A549 (cell line): Measurements from ENCODE around the gene PKM. TPM values are rescaled to one million over a fixed set of nuclear protein-coding genes. Genes with fewer than 3 reads are reported as not detected.
A peak's percentile ranks its signal among the peaks of the same experiment; 100 is the strongest.
"Not testable (repeated sequence)": the region's sequence is repeated elsewhere in the genome, so short reads cannot be mapped to it uniquely, and the experiment has no call there.

Source experiments
- ATAC-seq, 2 experiments: fragments of 200-7000 bp in 1 of 2; fragments of >200 bp in 1 of 2; cut with Nextera tagmentation in 1 of 2; cut with Tn5 transposase in 1 of 2; 3 replicates each; pipeline versions ENCODE4 v1.8.0 to v1.9.1; 2018 to 2020; ENCODE audit warnings: mild to moderate bottlenecking in 1 of 2, moderate library complexity in 1 of 2
- CTCF ChIA-PET: fragments of 300-600 bp; sonication (Branson Sonifier 250); formaldehyde crosslinking; extraction: SDS; loops from one replicate; lab custom pipeline; 2021; ENCODE audit warnings: antibody characterized with exemption, inconsistent platforms; lab: Yijun Ruan, JAX
- POLR2A ChIA-PET: fragments of 350-600 bp; formaldehyde crosslinking; extraction: SDS; loops from one replicate; lab custom pipeline; 2021; ENCODE audit warnings: antibody characterized with exemption, inconsistent platforms; lab: Yijun Ruan, JAX
- DNase-seq, 2 experiments: peaks; one replicate each; pipeline versions ENCODE4 v3.0.0 to v3.0.0-alpha.2; 2011 to 2016; ENCODE audit warnings: low read depth in 1 of 2, low spot score in 1 of 2
- FAIRE-seq: peaks from 2 replicates; lab custom pipeline; 2011; peaks lifted over from hg19 to GRCh38; lab: Jason Lieb, UNC
- H3K27ac ChIP-seq, 2 experiments: fragments of >200 bp; sonication (Bioruptor Twin); formaldehyde crosslinking; 3 replicates each; pipeline ENCODE4 v1.5.1; 2016 to 2017
- H3K4me1 ChIP-seq: fragments of >200 bp; sonication (Bioruptor Twin); formaldehyde crosslinking; 3 replicates; pipeline ENCODE4 v1.6.1; 2016
- H3K4me2 ChIP-seq: fragments of >200 bp; sonication (Bioruptor Twin); formaldehyde crosslinking; 3 replicates; pipeline ENCODE4 v1.6.1; 2016
- H3K4me3 ChIP-seq: fragments of >200 bp; sonication (Bioruptor Twin); formaldehyde crosslinking; 3 replicates; pipeline ENCODE4 v1.5.1; 2016
- H3K9me3 ChIP-seq: fragments of >200 bp; sonication (Bioruptor Twin); formaldehyde crosslinking; 3 replicates; pipeline ENCODE4 v1.6.1; 2016
- BHLHE40 ChIP-seq: IDR thresholded peaks from 2 replicates; pipeline ENCODE4 v1.6.1; 2012; ENCODE audit warnings: low read depth, low read length, inconsistent platforms
- CBX2 ChIP-seq: fragments of 200-600 bp; sonication (generic); IDR thresholded peaks from 2 replicates; pipeline ENCODE4 v1.6.1; 2016; ENCODE audit warnings: low read depth, mild to moderate bottlenecking, borderline replicate concordance
- CBX8 ChIP-seq: fragments of 200-600 bp; sonication (generic); IDR thresholded peaks from 2 replicates; pipeline ENCODE4 v1.6.1; 2016
- EHMT2 ChIP-seq: fragments of 200-600 bp; sonication (generic); IDR thresholded peaks from 2 replicates; pipeline ENCODE4 v1.6.1; 2016; ENCODE audit warnings: antibody characterized with exemption, low read depth, mild to moderate bottlenecking, moderate library complexity
- EP300 ChIP-seq, 2 experiments: fragments of >200 bp; sonication (Bioruptor Twin); formaldehyde crosslinking; IDR thresholded peaks; 2 replicates in 1 of 2; 3 replicates in 1 of 2; pipeline ENCODE4 v1.6.1; 2016 to 2017
- FOSB ChIP-seq: fragments of 250-450 bp; sonication (Bioruptor Pico); IDR thresholded peaks from 2 replicates; pipeline ENCODE4 v1.5.0; 2020; ENCODE audit warnings: mild to moderate bottlenecking, moderate library complexity
- GATA3 ChIP-seq: IDR thresholded peaks from 2 replicates; pipeline ENCODE4 v1.6.1; 2012; ENCODE audit warnings: borderline replicate concordance
- HEYL ChIP-seq: fragments of 250-450 bp; sonication (Bioruptor Pico); IDR thresholded peaks from 2 replicates; pipeline ENCODE4 v1.8.0; 2021; ENCODE audit warnings: mild to moderate bottlenecking, moderate library complexity
- JUN ChIP-seq, 2 experiments: fragments of >200 bp; sonication (Bioruptor Twin); formaldehyde crosslinking; IDR thresholded peaks; 2 replicates in 1 of 2; 3 replicates in 1 of 2; pipeline ENCODE4 v1.6.1; 2016 to 2017
- MAFK ChIP-seq: fragments of 450-650 bp; IDR thresholded peaks from 2 replicates; pipeline ENCODE4 v1.6.1; 2014; ENCODE audit not compliant: partially characterized antibody
- MAZ ChIP-seq: fragments of 150-350 bp; IDR thresholded peaks from 2 replicates; pipeline ENCODE4 v1.6.1; 2014; ENCODE audit warnings: antibody characterized with exemption, low read depth, low read length, borderline replicate concordance
- NPAS2 ChIP-seq: fragments of 250-450 bp; sonication (Bioruptor Pico); IDR thresholded peaks from 2 replicates; pipeline ENCODE4 v1.8.0; 2022; ENCODE audit warnings: mild to moderate bottlenecking, moderate library complexity, borderline replicate concordance
- PHF8 ChIP-seq: fragments of 200-600 bp; sonication (generic); IDR thresholded peaks from 2 replicates; pipeline ENCODE4 v1.6.1; 2016; ENCODE audit warnings: low read depth, mild to moderate bottlenecking, antibody characterized with exemption, moderate library complexity, borderline replicate concordance
- RAD21 ChIP-seq, 2 experiments: fragments of >200 bp in 1 of 2; sonication (Bioruptor Twin) in 1 of 2; formaldehyde crosslinking in 1 of 2; IDR thresholded peaks in 1 of 2; conservative IDR thresholded peaks in 1 of 2; 2 replicates in 1 of 2; 3 replicates in 1 of 2; pipeline ENCODE4 v1.6.1; 2012 to 2018; ENCODE audit warnings: inconsistent platforms in 1 of 2
- SMC3 ChIP-seq: fragments of >200 bp; sonication (Bioruptor Twin); formaldehyde crosslinking; IDR thresholded peaks from 3 replicates; pipeline ENCODE4 v1.6.1; 2018; ENCODE audit warnings: inconsistent platforms
- SREBF2 ChIP-seq: fragments of 450-650 bp; IDR thresholded peaks from 2 replicates; pipeline ENCODE4 v1.6.1; 2014; ENCODE audit warnings: mild to moderate bottlenecking, moderate library complexity
- ZFP36 ChIP-seq: fragments of 450-650 bp; IDR thresholded peaks from 2 replicates; pipeline ENCODE4 v1.6.1; 2014; ENCODE audit warnings: borderline replicate concordance; ENCODE audit not compliant: partially characterized antibody
- ZNF302 ChIP-seq: fragments of 250-450 bp; sonication (Bioruptor Pico); IDR thresholded peaks from 2 replicates; pipeline ENCODE4 v1.9.0; 2021; ENCODE audit warnings: inconsistent platforms, mild to moderate bottlenecking, moderate library complexity
- ZSCAN20 ChIP-seq: fragments of 250-450 bp; sonication (Bioruptor Pico); IDR thresholded peaks from 2 replicates; pipeline ENCODE4 v1.8.0; 2022; ENCODE audit warnings: mild to moderate bottlenecking, moderate library complexity
- WGBS: methylation state at CpG from one replicate; pipeline ENCODE4 v1.1.6; 2017; ENCODE audit errors: missing lambda C conversion rate; 5-methylcytosine and 5-hydroxymethylcytosine counted together
- polyA plus RNA-seq, 4 experiments: library from polyadenylated mRNA; depleted of rRNA in 3 of 4; stranded (reverse); fragments of >200 nt; fragmentation: RNase III in 1 of 4; extraction: RNeasy Plus Mini Kit Qiagen cat#74134 plus additional on column Dnase treatment in 1 of 4; gene quantifications; 2 replicates in 3 of 4; 3 replicates in 1 of 4; pipeline ENCODE4 v1.2.3, GENCODE V29; 2011 to 2017
- TF ChIP-seq, protein P1 (sequence below): fragments of >200 bp; sonication (Bioruptor Twin); formaldehyde crosslinking; IDR thresholded peaks from 3 replicates; pipeline ENCODE4 v1.6.1; 2016
- TF ChIP-seq, protein P2 (sequence below): IDR thresholded peaks from 2 replicates; pipeline ENCODE4 v1.6.1; 2012
- TF ChIP-seq, protein P3 (sequence below): fragments of 250-450 bp; sonication (Bioruptor Pico); IDR thresholded peaks from 2 replicates; pipeline ENCODE4 v1.5.0; 2020; ENCODE audit warnings: low read depth, mild to moderate bottlenecking, moderate library complexity
- TF ChIP-seq, protein P4 (sequence below): fragments of 450-650 bp; IDR thresholded peaks from 2 replicates; pipeline ENCODE4 v1.6.1; 2014; ENCODE audit warnings: antibody characterized with exemption

PKM gene
- polyA plus RNA-seq, 2 of the 4 experiments (the other 2 are of a cell fraction), result 3,443 to 3,848 TPM

DNA sequence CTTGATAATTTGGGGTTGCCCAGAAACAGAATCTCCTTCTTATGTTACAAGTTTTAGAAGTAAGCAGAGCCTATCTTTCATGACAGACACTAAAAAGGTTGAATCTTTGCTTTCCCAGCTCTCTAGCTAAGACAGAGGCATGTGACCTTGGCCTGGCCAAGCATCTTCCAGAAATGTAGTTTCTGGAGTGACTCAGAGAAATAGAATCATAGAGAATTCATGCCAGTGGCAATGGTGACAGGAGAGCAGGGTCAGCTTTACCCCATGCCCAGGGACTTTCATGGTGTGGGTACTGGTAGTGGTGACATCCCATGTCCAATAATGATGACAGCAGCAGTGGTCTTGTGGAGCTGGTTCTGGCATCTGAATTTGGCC is 45.3 kb upstream of the PKM start:
- no peak for DNase-seq
- H3K4me2 ChIP-seq, result no peak overlapping the region
- TF ChIP-seq RAD21 (conservative IDR thresholded peaks at IDR 0.05 in 1 of 2, IDR thresholded peaks at IDR 0.05 in 1 of 2) (no peak), HEYL (CRISPR knock-in tag) (no peak)
- CTCF ChIA-PET, result interaction anchor here (0.7 to 2.9 kb wide), 4 partner anchors 9 to 76 kb away, joined by 3 to 9 read pairs (median 6); no protein-coding TSS in a partner anchor
- H3K9me3 ChIP-seq, result no peaks in the 10 kb centered on the region
- peaks cover 6% of the 10 kb centered on the region for H3K4me1 ChIP-seq
- no peak overlapping the region for H3K4me3 ChIP-seq
- no peak for ATAC-seq
- POLR2A ChIA-PET, result no interaction called here
- FAIRE-seq, result no peak
- H3K27ac ChIP-seq, result no peak overlapping the region

DNA sequence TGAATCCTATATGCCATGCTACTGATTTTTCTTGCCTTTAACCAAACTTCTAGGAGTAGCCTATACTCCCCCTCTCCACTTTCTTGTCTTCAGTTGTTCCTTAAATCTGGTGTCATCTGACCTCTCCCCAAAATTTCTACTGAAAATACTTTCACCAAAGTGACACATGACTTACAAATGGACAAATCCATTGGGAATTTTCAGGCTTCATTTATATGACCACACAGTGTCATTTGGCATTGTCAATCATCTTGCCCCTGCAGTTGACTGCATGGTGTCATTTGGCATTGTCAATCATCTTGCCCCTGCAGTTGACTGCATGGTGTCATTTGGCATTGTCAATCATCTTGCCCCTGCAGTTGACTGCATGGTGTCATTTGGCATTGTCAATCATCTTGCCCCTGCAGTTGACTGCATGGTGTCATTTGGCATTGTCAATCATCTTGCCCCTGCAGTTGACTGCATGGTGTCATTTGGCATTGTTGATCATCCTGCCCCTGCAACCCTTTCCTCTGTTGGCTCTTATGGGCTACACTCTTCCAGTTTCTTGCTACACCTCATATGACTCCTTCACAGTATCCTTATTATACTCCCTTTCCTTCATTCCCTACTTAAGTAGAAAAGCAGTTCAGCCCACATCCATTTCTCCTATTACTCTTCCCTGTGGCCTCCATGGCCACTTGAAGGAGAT is 44.8 kb upstream of the PKM start:
- FAIRE-seq, H3K27ac ChIP-seq, H3K9me3 ChIP-seq, DNase-seq, POLR2A ChIA-PET, H3K4me3 ChIP-seq, H3K4me2 ChIP-seq, ATAC-seq: not testable (repeated sequence)
- CTCF ChIA-PET, result interaction anchor here (1.4 to 3.0 kb wide), 5 partner anchors 9 to 76 kb away, joined by 3 to 54 read pairs (median 9); no protein-coding TSS in a partner anchor
- peaks cover 12% of the 10 kb centered on the region for H3K4me1 ChIP-seq

DNA sequence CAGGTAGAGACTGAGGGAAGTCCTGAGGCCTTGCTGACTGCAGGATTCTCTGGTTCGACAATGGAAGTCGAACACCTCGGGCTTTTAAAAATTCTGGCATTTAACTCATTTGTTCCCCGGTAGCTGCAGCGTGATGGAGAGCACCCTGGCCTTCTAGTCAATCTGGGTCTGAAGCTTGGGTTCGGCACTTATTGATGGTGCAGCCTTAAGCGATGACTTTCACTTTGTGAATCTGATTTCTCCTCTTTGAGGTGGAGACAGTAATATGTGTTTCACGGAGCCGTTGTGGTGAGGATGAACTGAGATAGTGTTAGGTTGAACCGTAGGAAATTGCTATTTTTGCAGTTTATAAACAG is 42.0 kb upstream of the PKM start:
- DNase-seq, result no peak
- Histone ChIP-seq H3K4me3 (peak overlapping the region; percentile 80), H3K4me2 (peak overlapping the region; percentile 76), H3K27ac (peak overlapping the region; percentile 68 to 95), H3K4me1 (peaks cover 18% of the 10 kb centered on the region), H3K9me3 (no peaks in the 10 kb centered on the region)
- ChIA-PET POLR2A (interaction anchor here (1.1 to 1.8 kb wide), 3 partner anchors 41 to 46 kb away, joined by 3 to 7 read pairs (median 3); no protein-coding TSS in a partner anchor), CTCF (interaction anchor here (0.6 to 3.0 kb wide), 27 partner anchors 9 to 120 kb away, joined by 3 to 54 read pairs (median 4); partner anchors contain the start of gene PKM)
- TF ChIP-seq EP300 (IDR thresholded peaks at IDR 0.05) (no peak), NPAS2 (no peak), PHF8 (peak; percentile 57; the same call in 1 of the 2 replicates), ZNF302 (no peak), ZFP36 (no peak), MAFK (peak; percentile 37), EHMT2 (no peak), JUN (IDR thresholded peaks at IDR 0.05) (peak in 1 of 2 experiments; percentile 17; a peak in 1 of 5 replicates)
- TF ChIP-seq, protein P1, sequence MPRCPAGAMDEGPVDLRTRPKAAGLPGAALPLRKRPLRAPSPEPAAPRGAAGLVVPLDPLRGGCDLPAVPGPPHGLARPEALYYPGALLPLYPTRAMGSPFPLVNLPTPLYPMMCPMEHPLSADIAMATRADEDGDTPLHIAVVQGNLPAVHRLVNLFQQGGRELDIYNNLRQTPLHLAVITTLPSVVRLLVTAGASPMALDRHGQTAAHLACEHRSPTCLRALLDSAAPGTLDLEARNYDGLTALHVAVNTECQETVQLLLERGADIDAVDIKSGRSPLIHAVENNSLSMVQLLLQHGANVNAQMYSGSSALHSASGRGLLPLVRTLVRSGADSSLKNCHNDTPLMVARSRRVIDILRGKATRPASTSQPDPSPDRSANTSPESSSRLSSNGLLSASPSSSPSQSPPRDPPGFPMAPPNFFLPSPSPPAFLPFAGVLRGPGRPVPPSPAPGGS, result no peak
- WGBS, result 60% methylated on average over 10 of the region's 10 CpGs
- no peak for FAIRE-seq
- ATAC-seq, result peak in 1 of 2 experiments; percentile 8; a peak in 1 of 6 replicates

DNA sequence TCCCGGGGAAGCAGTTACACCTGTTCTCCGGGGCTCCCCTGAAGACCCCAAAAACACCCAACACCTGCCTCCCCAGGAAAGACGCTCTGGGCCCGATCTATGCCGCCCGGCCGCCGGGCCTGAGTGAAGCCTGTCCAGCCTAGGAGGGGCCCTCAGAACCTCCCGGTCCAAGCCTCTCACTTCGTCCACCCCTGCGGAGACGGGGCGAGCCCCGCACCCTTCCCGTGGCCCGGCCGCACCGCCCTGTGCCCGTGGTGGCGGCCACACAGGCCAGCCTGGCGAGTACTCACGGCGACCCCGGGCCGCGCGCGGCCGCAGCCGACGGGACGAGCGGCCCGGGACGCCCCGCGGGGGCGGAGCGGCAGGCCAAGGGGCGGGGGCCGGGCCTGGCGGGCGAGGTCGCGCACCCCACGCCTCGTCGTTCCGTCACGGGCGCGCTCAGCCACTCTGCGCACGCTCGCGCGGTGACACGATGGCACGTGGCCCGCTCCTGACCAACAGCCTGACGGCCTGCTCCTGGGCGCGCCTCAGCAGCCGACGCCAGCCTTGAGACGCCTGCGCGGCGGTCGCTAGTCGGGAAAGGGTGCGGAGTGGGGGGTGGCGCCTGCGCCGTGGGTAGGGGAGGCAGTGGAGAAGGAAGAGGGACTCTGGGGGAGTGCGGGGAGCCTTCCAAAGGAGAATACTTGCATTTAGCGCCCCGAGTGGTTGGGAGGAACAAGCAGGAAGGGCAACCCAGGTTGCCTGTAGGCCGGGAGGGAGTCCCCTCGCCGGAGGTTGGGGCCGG is 41.4 kb upstream of the PKM start, which contains the start of gene PARP6:
TSS of gene PARP6 (minus strand) at position 342 of the 784 bp plus-strand sequence. CDS start 5,077 bp downstream, outside the sequence.
- DNase-seq (peak; percentile 100), FAIRE-seq (no peak), ATAC-seq (peak; percentile 95 to 99)
- Histone ChIP-seq H3K4me2 (peak within 1 kb of the TSS; percentile 83), H3K27ac (peak within 1 kb of the TSS; percentile 91 to 95), H3K4me1 (peaks cover 18% of the 10 kb centered on the region), H3K4me3 (peak within 1 kb of the TSS; percentile 80), H3K9me3 (no peaks in the 10 kb centered on the region)
- CTCF ChIA-PET, result interaction anchor here (0.7 to 3.0 kb wide), 20 partner anchors 8 to 73 kb away, joined by 3 to 54 read pairs (median 4); partner anchors contain the start of gene PKM
- POLR2A ChIA-PET, result interaction anchor here (1.1 to 1.8 kb wide), 3 partner anchors 41 to 46 kb away, joined by 3 to 7 read pairs (median 3); no protein-coding TSS in a partner anchor
- WGBS, result under 1% methylated on average over 20 of the region's 82 CpGs
- TF ChIP-seq BHLHE40 (peak; percentile 48; the same call in 1 of the 2 replicates), SMC3 (peak; percentile 24; the same call in 2 of the 3 replicates), GATA3 (no peak), SREBF2 (no peak), MAZ (peak; percentile 92; the same call in 1 of the 2 replicates), PHF8 (peak; percentile 93), CBX2 (no peak), ZSCAN20 (CRISPR knock-in tag) (no peak), CBX8 (no peak), FOSB (CRISPR knock-in tag) (no peak), JUN (IDR thresholded peaks at IDR 0.05) (peak; percentile 77 to 95)
- TF ChIP-seq, protein P2, sequence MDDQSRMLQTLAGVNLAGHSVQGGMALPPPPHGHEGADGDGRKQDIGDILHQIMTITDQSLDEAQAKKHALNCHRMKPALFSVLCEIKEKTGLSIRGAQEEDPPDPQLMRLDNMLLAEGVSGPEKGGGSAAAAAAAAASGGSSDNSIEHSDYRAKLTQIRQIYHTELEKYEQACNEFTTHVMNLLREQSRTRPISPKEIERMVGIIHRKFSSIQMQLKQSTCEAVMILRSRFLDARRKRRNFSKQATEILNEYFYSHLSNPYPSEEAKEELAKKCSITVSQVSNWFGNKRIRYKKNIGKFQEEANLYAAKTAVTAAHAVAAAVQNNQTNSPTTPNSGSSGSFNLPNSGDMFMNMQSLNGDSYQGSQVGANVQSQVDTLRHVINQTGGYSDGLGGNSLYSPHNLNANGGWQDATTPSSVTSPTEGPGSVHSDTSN, result no peak
- TF ChIP-seq, protein P3, sequence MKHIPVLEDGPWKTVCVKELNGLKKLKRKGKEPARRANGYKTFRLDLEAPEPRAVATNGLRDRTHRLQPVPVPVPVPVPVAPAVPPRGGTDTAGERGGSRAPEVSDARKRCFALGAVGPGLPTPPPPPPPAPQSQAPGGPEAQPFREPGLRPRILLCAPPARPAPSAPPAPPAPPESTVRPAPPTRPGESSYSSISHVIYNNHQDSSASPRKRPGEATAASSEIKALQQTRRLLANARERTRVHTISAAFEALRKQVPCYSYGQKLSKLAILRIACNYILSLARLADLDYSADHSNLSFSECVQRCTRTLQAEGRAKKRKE (CRISPR knock-in tag), result no peak
- TF ChIP-seq, protein P4, sequence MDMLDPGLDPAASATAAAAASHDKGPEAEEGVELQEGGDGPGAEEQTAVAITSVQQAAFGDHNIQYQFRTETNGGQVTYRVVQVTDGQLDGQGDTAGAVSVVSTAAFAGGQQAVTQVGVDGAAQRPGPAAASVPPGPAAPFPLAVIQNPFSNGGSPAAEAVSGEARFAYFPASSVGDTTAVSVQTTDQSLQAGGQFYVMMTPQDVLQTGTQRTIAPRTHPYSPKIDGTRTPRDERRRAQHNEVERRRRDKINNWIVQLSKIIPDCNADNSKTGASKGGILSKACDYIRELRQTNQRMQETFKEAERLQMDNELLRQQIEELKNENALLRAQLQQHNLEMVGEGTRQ, result peak; percentile 97
